Small intestine (tissue), 7 donors: ENCODE results near the gene CERS3. TPM values are rescaled to one million over a fixed set of nuclear protein-coding genes. Genes with fewer than 3 reads are reported as not detected.
A peak's percentile ranks its signal among the peaks of the same experiment; 100 is the strongest.
"Not testable (repeated sequence)": the region's sequence is repeated elsewhere in the genome, so short reads cannot be mapped to it uniquely, and the experiment has no call there.

Source experiments
- DNase-seq, 2 donors: peaks; one replicate each; pipeline versions ENCODE4 v3.0.0 to v3.0.0-alpha.2; 2013
- FAIRE-seq: peaks from 2 replicates; lab custom pipeline; 2012; peaks lifted over from hg19 to GRCh38; lab: Jason Lieb, UNC
- H3K27ac ChIP-seq, 3 donors: one replicate each; pipeline ENCODE4 v1.5.1; 2013; ENCODE audit warnings: low read length in 2 of 3, mild to moderate bottlenecking in 2 of 3, control low read depth in 1 of 3, inconsistent platforms in 1 of 3, low read depth in 1 of 3, moderate library complexity in 1 of 3
- H3K27me3 ChIP-seq, 3 donors: one replicate each; pipeline ENCODE4 v1.6.1; 2013; ENCODE audit warnings: low read length in 3 of 3, inconsistent platforms in 1 of 3; ENCODE audit not compliant: control insufficient read depth in 3 of 3, insufficient read depth in 3 of 3
- H3K36me3 ChIP-seq, 3 donors: one replicate each; pipeline ENCODE4 v1.6.1; 2013; ENCODE audit warnings: low read length in 3 of 3, inconsistent platforms in 1 of 3, low read depth in 1 of 3, mild to moderate bottlenecking in 1 of 3, moderate library complexity in 1 of 3; ENCODE audit not compliant: control insufficient read depth in 3 of 3, insufficient read depth in 2 of 3
- H3K4me1 ChIP-seq, 3 donors: one replicate each; pipeline ENCODE4 v1.6.1; 2013; ENCODE audit warnings: low read length in 2 of 3, inconsistent platforms in 1 of 3, low read depth in 1 of 3, mild to moderate bottlenecking in 1 of 3, moderate library complexity in 1 of 3; ENCODE audit not compliant: control insufficient read depth in 3 of 3, insufficient read depth in 2 of 3
- H3K4me3 ChIP-seq, 3 donors: one replicate each; pipeline ENCODE4 v1.5.1; 2013; ENCODE audit warnings: low read length in 3 of 3, control low read depth in 1 of 3, inconsistent platforms in 1 of 3, low read depth in 1 of 3, mild to moderate bottlenecking in 1 of 3, moderate library complexity in 1 of 3
- H3K9me3 ChIP-seq, 2 donors: one replicate each; pipeline ENCODE4 v1.6.1; 2013; ENCODE audit warnings: low read depth in 1 of 2, low read length in 1 of 2; ENCODE audit not compliant: control insufficient read depth in 2 of 2, insufficient read depth in 1 of 2
- WGBS, 3 donors: extraction: QIAGEN DNeasy Blood & Tissue Kit; methylation state at CpG; one replicate each; pipeline ENCODE4 v1.1.7; 2013; 5-methylcytosine and 5-hydroxymethylcytosine counted together
- polyA plus RNA-seq, 4 donors: library from polyadenylated mRNA; stranded (reverse) in 3 of 4; unstranded in 1 of 4; fragments of 200-250 nt in 3 of 4; fragments of 120-200 nt in 1 of 4; gene quantifications; one replicate each; pipeline versions ENCODE4 v1.2.1 to v1.2.3, GENCODE V29; 2013
- donor health status: healthy with polysubstance abuse.
- donor health status: control.
- donor health status: control.
- donor health status: Bipolar disorder and iron deficiency.
- donor health status: healthy.

CERS3 gene
- polyA plus RNA-seq, 4 donors: 0.07 TPM; not detected in 2

DNA sequence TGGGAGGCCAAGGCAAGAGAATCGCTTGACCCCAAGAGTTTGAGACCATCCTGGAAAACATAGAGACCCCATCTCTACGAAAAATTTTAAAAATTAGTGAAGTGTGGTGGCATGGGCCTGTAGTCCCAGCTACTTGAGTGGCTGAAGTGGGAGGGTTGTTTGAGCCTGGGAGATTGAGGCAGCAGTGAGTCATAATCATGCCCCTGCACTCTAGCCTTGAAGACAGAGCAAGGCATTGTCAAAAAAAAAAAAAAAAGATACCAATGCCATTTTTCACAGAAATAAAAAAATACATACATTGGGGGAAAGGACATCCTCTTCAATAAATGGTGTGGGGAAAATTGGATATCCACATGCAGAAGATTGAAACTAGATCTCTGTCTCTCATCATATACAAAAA lies 74.6 kb downstream of the CERS3 start:
- H3K27me3 ChIP-seq: no peaks in the 10 kb centered on the region
- 63 to 72% (median 69%) methylated on average over 2 of the region's 2 CpGs for WGBS, 3 donors
- no peaks in the 10 kb centered on the region for H3K36me3 ChIP-seq
- FAIRE-seq: no peak
- H3K4me1 ChIP-seq: no peaks in the 10 kb centered on the region
- H3K27ac ChIP-seq: no peak overlapping the region
- H3K9me3 ChIP-seq: peaks cover 2 to 7% of the 10 kb centered on the region in 2 donors
- no peak overlapping the region for H3K4me3 ChIP-seq
- no peak for DNase-seq

- no peak for FAIRE-seq
- no peak overlapping the region for H3K4me3 ChIP-seq
These were observed 80.3 kb downstream of the CERS3 start for GRCh38 chr15:100448481-100448880.

DNA sequence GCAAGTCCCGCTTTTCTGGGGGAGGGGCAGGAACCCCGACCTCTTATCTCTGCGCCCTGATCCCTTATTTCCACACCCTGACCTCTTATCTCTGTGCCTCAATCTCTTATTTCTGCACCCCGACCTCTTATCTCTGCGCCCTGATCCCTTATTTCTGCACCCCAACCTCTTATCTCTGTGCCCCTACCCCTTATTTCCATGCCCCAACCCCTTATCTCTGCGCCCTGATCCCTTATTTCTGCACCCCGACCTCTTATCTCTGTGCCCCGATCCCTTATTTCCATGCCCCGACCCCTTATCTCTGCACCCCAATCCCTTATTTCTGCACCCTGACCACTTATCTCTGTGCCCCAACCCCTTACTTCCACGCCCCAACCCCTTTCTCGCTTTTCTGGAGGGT lies 87.7 kb downstream of the CERS3 start:
- H3K36me3 ChIP-seq, H3K4me3 ChIP-seq, FAIRE-seq, H3K4me1 ChIP-seq, H3K27ac ChIP-seq, H3K27me3 ChIP-seq, H3K9me3 ChIP-seq, DNase-seq: not testable (repeated sequence)
- 29 to 81% (median 51%) methylated on average over 11 of the region's 11 CpGs for WGBS, 3 donors

More at GRCh38 chr15:100448481-100448880, 80.3 kb downstream of the CERS3 start:
- Histone ChIP-seq H3K36me3 (no peaks in the 10 kb centered on the region), H3K27me3 (no peaks in the 10 kb centered on the region), H3K4me1 (no peaks in the 10 kb centered on the region), H3K27ac (no peak overlapping the region), H3K9me3 (peaks cover 4 to 13% of the 10 kb centered on the region in 2 donors)
- no peak for DNase-seq
- 73 to 80% (median 75%) methylated on average over 2 of the region's 2 CpGs for WGBS, 3 donors

- Histone ChIP-seq H3K4me3 (no peak overlapping the region), H3K36me3 (no peaks in the 10 kb centered on the region), H3K27ac (no peak overlapping the region), H3K9me3 (no peaks in the 10 kb centered on the region), H3K27me3 (no peaks in the 10 kb centered on the region), H3K4me1 (no peaks in the 10 kb centered on the region)
- DNase-seq (no peak), FAIRE-seq (no peak)
- 76 to 85% (median 84%) methylated on average over 4 of the region's 4 CpGs for WGBS, 3 donors
These were observed 89.2 kb downstream of the CERS3 start for GRCh38 chr15:100439514-100439913.

DNA sequence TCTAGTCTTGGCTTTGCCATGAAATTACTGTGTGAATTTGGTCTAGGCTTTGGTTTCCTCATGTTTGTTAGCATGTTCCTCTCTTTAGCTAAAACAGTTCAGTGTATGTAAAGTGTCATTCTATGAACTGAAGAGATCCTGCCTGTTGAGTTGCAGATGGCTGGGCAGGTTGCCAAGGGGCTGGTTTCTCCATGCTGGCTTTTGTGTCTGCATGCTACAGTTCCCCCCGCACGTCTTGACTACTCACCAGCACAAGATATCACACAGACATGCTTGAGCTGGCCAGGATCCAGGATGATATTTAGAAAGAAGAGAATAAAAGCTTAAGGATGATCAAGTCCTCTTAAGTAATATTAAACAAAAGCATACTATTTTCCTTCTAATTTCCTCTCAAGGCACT lies 90.2 kb downstream of the CERS3 start:
- Histone ChIP-seq H3K4me3 (no peak overlapping the region), H3K27me3 (no peaks in the 10 kb centered on the region), H3K27ac (no peak overlapping the region), H3K9me3 (no peaks in the 10 kb centered on the region), H3K4me1 (no peaks in the 10 kb centered on the region), H3K36me3 (no peaks in the 10 kb centered on the region)
- DNase-seq (peak; percentile 4 to 49), FAIRE-seq (no peak)
- WGBS, 3 donors: 0 to 33% (median 13%) methylated on average over 2 of the region's 2 CpGs

DNA sequence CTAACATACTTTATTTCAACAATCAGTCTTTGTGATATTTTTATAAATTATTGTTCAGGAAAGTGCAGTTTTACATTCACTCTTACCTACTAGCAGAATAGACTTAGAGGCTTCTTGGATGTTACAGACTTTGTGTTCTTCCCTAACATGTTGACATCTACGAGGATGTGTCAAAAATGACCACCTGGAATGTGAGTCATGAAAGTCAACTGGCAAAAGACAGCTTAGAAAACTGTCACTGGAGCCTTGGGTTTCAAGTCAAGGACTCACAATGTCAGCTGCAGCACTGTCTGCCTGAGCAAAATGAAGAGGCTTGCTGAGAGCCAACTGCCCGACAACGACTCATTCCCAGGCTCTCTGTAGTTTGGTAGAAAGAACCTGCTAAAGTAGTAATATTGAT lies 91.5 kb downstream of the CERS3 start:
- H3K27me3 ChIP-seq: no peaks in the 10 kb centered on the region

DNA sequence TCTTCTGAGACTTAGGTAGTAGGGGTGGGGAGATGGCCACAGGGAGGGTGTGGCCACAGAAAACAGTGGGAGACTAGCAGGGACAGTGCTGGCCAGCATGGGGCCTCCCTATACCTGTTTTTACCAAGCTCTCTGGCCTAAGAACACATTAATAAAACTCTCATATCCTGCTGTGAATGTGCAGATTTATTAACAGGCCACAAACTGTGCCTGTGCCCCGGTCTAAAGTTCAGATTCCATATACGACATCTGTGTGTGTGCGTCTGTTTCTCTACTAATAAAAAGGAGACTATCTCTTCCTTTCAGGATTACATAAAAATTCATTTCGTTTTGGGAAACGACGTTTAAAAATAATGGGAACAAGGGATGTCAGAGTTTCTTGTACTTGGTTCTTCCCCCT lies 94.2 kb downstream of the CERS3 start:
- DNase-seq: peak; percentile 46 to 58

More for the DNA sequence above, 91.5 kb downstream of the CERS3 start:
- Histone ChIP-seq H3K4me3 (no peak overlapping the region), H3K9me3 (no peaks in the 10 kb centered on the region), H3K36me3 (no peaks in the 10 kb centered on the region), H3K27ac (no peak overlapping the region), H3K4me1 (no peaks in the 10 kb centered on the region)
- WGBS, 3 donors: 85 to 89% (median 89%) methylated on average over 3 of the region's 3 CpGs
- FAIRE-seq: no peak
- DNase-seq: no peak

DNA sequence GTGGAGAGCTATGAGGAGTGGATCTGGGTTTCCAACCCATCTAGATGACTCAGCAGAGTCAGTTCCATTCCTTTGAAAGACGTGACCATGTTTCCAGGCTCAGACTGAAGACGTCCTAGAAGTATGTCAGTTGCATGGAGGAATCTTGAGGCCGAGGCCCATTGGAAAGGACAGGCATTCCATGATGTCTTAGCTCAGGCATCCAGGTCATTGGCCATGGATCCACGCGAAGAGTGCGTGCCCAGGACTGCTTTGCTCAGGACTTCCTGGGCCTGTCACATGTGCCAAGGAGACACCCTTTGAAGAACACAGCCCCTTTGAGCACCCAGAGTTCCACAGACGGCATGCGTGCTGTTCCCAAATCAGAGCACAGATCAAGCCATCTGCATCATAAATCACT lies 94.7 kb downstream of the CERS3 start:
- peak overlapping the region in 1 of 3 donors; percentile 8 for H3K27ac ChIP-seq
- H3K4me3 ChIP-seq: no peak overlapping the region
- FAIRE-seq (no peak), DNase-seq (no peak)
- H3K4me1 ChIP-seq: no peaks in the 10 kb centered on the region
- 74 to 91% (median 82%) methylated on average over 8 of the region's 8 CpGs for whole genome bisulfite sequencing, 3 donors
- H3K36me3 ChIP-seq: no peaks in the 10 kb centered on the region
- no peaks in the 10 kb centered on the region for H3K9me3 ChIP-seq
- H3K27me3 ChIP-seq: no peaks in the 10 kb centered on the region

More for the DNA sequence above, 94.2 kb downstream of the CERS3 start:
- no peaks in the 10 kb centered on the region for H3K4me1 ChIP-seq
- no peak for FAIRE-seq
- H3K9me3 ChIP-seq: no peaks in the 10 kb centered on the region
- H3K36me3 ChIP-seq: no peaks in the 10 kb centered on the region
- WGBS, 3 donors: 22 to 65% (median 49%) methylated on average over 6 of the region's 6 CpGs
- H3K4me3 ChIP-seq: no peak overlapping the region
- peak overlapping the region in 1 of 3 donors; percentile 28 for H3K27ac ChIP-seq
- no peaks in the 10 kb centered on the region for H3K27me3 ChIP-seq

DNA sequence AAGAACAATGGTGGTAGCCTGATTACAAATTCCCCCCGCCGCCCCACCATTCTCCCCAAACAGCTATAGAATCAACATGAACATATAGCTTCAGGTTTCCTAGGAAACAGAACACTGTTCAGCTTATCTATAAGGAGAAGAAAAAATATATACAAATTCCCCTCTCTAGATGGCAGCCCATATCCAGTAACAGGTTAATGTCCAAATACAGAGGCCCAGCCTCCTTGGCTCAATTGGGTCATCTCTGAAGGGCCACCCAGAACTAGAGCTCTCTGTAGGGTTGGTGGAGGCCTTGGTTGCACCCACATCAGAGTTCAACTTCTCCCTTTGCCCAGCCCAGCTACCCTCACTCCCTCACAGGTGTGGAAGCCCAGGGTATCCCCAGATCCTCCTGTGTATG lies 95.4 kb downstream of the CERS3 start:
- FAIRE-seq (no peak), DNase-seq (no peak)
- Histone ChIP-seq H3K4me3 (no peak overlapping the region), H3K27me3 (no peaks in the 10 kb centered on the region), H3K9me3 (no peaks in the 10 kb centered on the region), H3K4me1 (no peaks in the 10 kb centered on the region), H3K36me3 (no peaks in the 10 kb centered on the region), H3K27ac (no peak overlapping the region)
- WGBS, 3 donors: 94 to 100% (median 98%) methylated on average over 2 of the region's 2 CpGs
